PC-3 (cell line): Measurements from ENCODE around the gene ZDHHC19. TPM values are rescaled to one million over a fixed set of nuclear protein-coding genes. Genes with fewer than 3 reads are reported as not detected.

ENCODE experiments used
- ATAC-seq: fragments of 200-7000 bp; cut with Tn5 transposase; 2 replicates; pipeline ENCODE4 v1.9.1; 2020; ENCODE audit warnings: mild to moderate bottlenecking, moderate library complexity
- BruUV-seq: library from RNA; stranded (reverse); fragments of 400-500 nt; replicated peaks from 2 replicates; lab custom pipeline; 2021; lab: Mats Ljungman, UMichigan
- CTCF ChIA-PET: fragments of 300-600 bp; sonication (Branson Sonifier 250); formaldehyde crosslinking; loops from one replicate; lab custom pipeline; 2022; ENCODE audit warnings: antibody characterized with exemption; lab: Charles Lee
- POLR2A ChIA-PET: fragments of 300-600 bp; sonication (Branson Sonifier 250); formaldehyde crosslinking; loops from one replicate; lab custom pipeline; 2022; ENCODE audit warnings: antibody characterized with exemption; ENCODE audit not compliant: unreplicated experiment; lab: Charles Lee
- DNase-seq: peaks from one replicate; pipeline ENCODE4 v3.0.0-alpha.2; 2015
- H2AFZ ChIP-seq: fragments of 300-600 bp; sonication (generic); 2 replicates; pipeline ENCODE4 v1.6.0; 2016; ENCODE audit warnings: antibody characterized with exemption, low read length
- H3F3A ChIP-seq: fragments of 300-600 bp; sonication (generic); one replicate; pipeline ENCODE4 v1.6.0; 2017; ENCODE audit warnings: antibody characterized with exemption, low read length, control low read depth, mild to moderate bottlenecking; ENCODE audit not compliant: unreplicated experiment
- H3K27ac ChIP-seq: fragments of 300-600 bp; sonication (generic); 2 replicates; pipeline ENCODE4 v1.5.1; 2016; ENCODE audit warnings: mild to moderate bottlenecking, low read length
- H3K27me3 ChIP-seq: fragments of 300-600 bp; sonication (generic); 2 replicates; pipeline ENCODE4 v1.6.1; 2016; ENCODE audit warnings: low read length, mixed read lengths
- H3K36me3 ChIP-seq: fragments of 300-600 bp; sonication (generic); 2 replicates; pipeline ENCODE4 v1.6.1; 2016; ENCODE audit warnings: low read depth, mixed run types, low read length, mixed read lengths
- H3K4me1 ChIP-seq: fragments of 300-600 bp; sonication (generic); 2 replicates; pipeline ENCODE4 v1.5.1; 2016; ENCODE audit warnings: low read length; ENCODE audit not compliant: insufficient read depth
- H3K4me2 ChIP-seq: fragments of 300-600 bp; sonication (generic); 2 replicates; pipeline ENCODE4 v1.6.0; 2016; ENCODE audit warnings: low read length
- H3K4me3 ChIP-seq: fragments of 300-600 bp; sonication (generic); 2 replicates; pipeline ENCODE4 v1.5.1; 2016; ENCODE audit warnings: mild to moderate bottlenecking, low read length, mixed read lengths
- H3K79me2 ChIP-seq: fragments of 300-600 bp; sonication (generic); 2 replicates; pipeline ENCODE4 v1.6.1; 2017; ENCODE audit warnings: low read length, mixed read lengths
- H3K9ac ChIP-seq: fragments of 300-600 bp; sonication (generic); 2 replicates; pipeline ENCODE4 v1.6.0; 2016; ENCODE audit warnings: mild to moderate bottlenecking, low read length
- H3K9me2 ChIP-seq: fragments of 300-600 bp; sonication (generic); replicated peaks from 2 replicates; pipeline ENCODE4 v1.6.1; 2016; ENCODE audit warnings: mixed run types, low read length, mixed read lengths
- H3K9me3 ChIP-seq: fragments of 300-600 bp; sonication (generic); 2 replicates; pipeline ENCODE4 v1.6.1; 2016; ENCODE audit warnings: low read length, mixed read lengths
- H4K20me1 ChIP-seq: fragments of 300-600 bp; sonication (generic); 2 replicates; pipeline ENCODE4 v1.6.1; 2016; ENCODE audit warnings: low read length, mixed read lengths
- CTCF ChIP-seq: fragments of 300-600 bp; sonication (generic); conservative IDR thresholded peaks from 2 replicates; pipeline ENCODE4 v1.5.1; 2017; ENCODE audit warnings: antibody characterized with exemption, low read depth, mild to moderate bottlenecking, low read length
- EZH2 ChIP-seq: fragments of 300-600 bp; sonication (generic); IDR thresholded peaks from one replicate; pipeline ENCODE4 v1.6.1; 2017; ENCODE audit warnings: antibody characterized with exemption, mild to moderate bottlenecking, low read length; ENCODE audit not compliant: unreplicated experiment
- EZH2phosphoT487 ChIP-seq: fragments of 300-600 bp; sonication (generic); IDR thresholded peaks from 2 replicates; pipeline ENCODE4 v1.6.1; 2018; ENCODE audit warnings: mild to moderate bottlenecking, antibody characterized with exemption, low read length, borderline replicate concordance
- intact Hi-C: fragments of 100-400 bp; cut with micrococcal nuclease; formaldehyde crosslinking; loops from 2 replicates; pipeline ENCODE4 v1.9.0; 2023
- total RNA-seq: library from RNA; depleted of rRNA; stranded (reverse); fragments of >200 nt; gene quantifications from 2 replicates; pipeline ENCODE4 v1.2.3, GENCODE V29; 2014

The ZDHHC19 gene
- total RNA-seq, 1 experiment from 2014 or later, result not detected

DNA sequence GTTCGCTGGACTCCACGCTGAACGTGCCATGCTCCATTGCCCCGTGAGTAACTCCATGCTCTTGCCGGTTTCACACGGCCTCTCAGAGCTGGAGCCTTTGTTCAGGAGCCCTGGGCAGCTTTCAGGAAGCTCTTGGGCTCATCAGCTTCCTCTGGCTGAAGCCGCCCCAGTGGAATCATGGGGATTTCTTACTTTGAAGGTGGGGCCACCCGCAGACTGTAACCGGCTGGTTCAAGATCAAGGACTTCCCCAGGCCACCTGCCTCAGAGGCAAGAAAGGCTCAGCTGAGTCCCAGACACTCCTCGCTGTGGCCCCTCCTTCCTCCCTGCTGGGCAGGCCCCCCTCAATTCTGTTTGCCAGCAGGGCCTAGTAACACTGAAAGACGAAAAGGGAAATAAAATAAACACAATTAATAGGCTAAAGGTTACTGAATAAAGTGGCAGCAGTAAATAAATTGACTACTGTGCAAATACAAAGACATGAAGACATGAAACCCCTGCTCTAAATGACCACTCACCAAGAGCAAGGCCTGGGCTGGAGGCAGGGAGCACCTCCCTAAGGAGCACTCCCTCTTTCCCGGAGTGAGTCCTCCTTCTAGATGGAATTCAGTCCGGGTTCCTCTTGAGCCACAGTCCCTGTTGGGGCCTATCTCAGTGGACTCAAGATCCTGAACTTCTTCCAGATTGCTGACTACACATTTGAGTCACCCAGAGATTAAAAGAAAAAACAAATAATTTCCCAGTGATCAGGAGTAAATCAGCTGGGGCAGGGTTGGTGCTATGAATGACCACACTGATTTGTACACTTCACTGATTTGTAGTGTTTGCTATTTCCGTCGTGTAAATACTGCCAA is 51.0 kb downstream of the ZDHHC19 start:
- no peaks in the 10 kb centered on the region for H3K79me2 ChIP-seq
- H3K4me3 ChIP-seq, result no peak overlapping the region
- H3F3A ChIP-seq, result no peaks in the 10 kb centered on the region
- no peaks in the 10 kb centered on the region for H3K9me3 ChIP-seq
- H3K36me3 ChIP-seq, result no peaks in the 10 kb centered on the region
- H3K9ac ChIP-seq, result no peak overlapping the region
- H3K27ac ChIP-seq, result peak overlapping the region; percentile 38
- peaks cover 13% of the 10 kb centered on the region for H3K4me1 ChIP-seq
- ChIA-PET CTCF (interaction anchor here (0.8 kb wide), 1 partner anchor 87 kb away, joined by 4 read pairs; no protein-coding TSS in a partner anchor), POLR2A (no interaction called here)
- peak; percentile 93 for ATAC-seq
- DNase-seq, result peak; percentile 87
- H4K20me1 ChIP-seq, result no peaks in the 10 kb centered on the region
- H3K27me3 ChIP-seq, result no peaks in the 10 kb centered on the region
- BruUV-seq, result no TSS peak
- peak overlapping the region; percentile 18; the same call in 1 of the 2 replicates for H2AFZ ChIP-seq
- TF ChIP-seq CTCF, result no peak
- TF ChIP-seq EZH2, result no peak
- TF ChIP-seq EZH2phosphoT487, result no peak
- intact Hi-C loops, result loop anchor here (1.0 to 2.0 kb wide), 2 partner anchors 78 to 87 kb away; partner anchors contain the start of gene TFRC
- peak overlapping the region; percentile 2; the same call in 1 of the 2 replicates for H3K4me2 ChIP-seq
- no peaks in the 10 kb centered on the region for H3K9me2 ChIP-seq

- no peak overlapping the region for H3K4me2 ChIP-seq
- H3K27me3 ChIP-seq, result no peaks in the 10 kb centered on the region
- no peak for TF ChIP-seq EZH2
- TF ChIP-seq EZH2phosphoT487, result no peak
- TF ChIP-seq CTCF, result no peak
- H3F3A ChIP-seq, result no peaks in the 10 kb centered on the region
- no peaks in the 10 kb centered on the region for H3K9me2 ChIP-seq
- intact Hi-C loops, result no loop called here
- H3K79me2 ChIP-seq, result no peaks in the 10 kb centered on the region
- BruUV-seq, result no TSS peak
- no peaks in the 10 kb centered on the region for H3K36me3 ChIP-seq
- H3K9ac ChIP-seq, result no peak overlapping the region
- H3K9me3 ChIP-seq, result no peaks in the 10 kb centered on the region
- ChIA-PET POLR2A (no interaction called here), CTCF (interaction anchor here (0.8 kb wide), 1 partner anchor 86 kb away, joined by 4 read pairs; no protein-coding TSS in a partner anchor)
- no peaks in the 10 kb centered on the region for H4K20me1 ChIP-seq
- DNase-seq (no peak), ATAC-seq (no peak)
- peak overlapping the region; percentile 38 for H3K27ac ChIP-seq
- H2AFZ ChIP-seq, result peak overlapping the region; percentile 18; the same call in 1 of the 2 replicates
- peaks cover 13% of the 10 kb centered on the region for H3K4me1 ChIP-seq
- no peak overlapping the region for H3K4me3 ChIP-seq
Observed at GRCh38 chr3:196159526-196159925, 51.7 kb downstream of the ZDHHC19 start.

- Histone ChIP-seq H3F3A (no peaks in the 10 kb centered on the region), H3K27ac (no peak overlapping the region), H3K4me2 (no peak overlapping the region), H3K79me2 (no peaks in the 10 kb centered on the region), H3K9me3 (no peaks in the 10 kb centered on the region), H3K4me3 (no peak overlapping the region), H3K4me1 (peaks cover 13% of the 10 kb centered on the region), H3K9me2 (no peaks in the 10 kb centered on the region), H3K27me3 (no peaks in the 10 kb centered on the region), H3K36me3 (no peaks in the 10 kb centered on the region), H4K20me1 (no peaks in the 10 kb centered on the region), H2AFZ (no peak overlapping the region), H3K9ac (no peak overlapping the region)
- no peak for ATAC-seq
- BruUV-seq, result no TSS peak
- POLR2A ChIA-PET, result no interaction called here
- CTCF ChIA-PET, result no interaction called here
- TF ChIP-seq EZH2phosphoT487 (no peak), CTCF (no peak), EZH2 (no peak)
- intact Hi-C loops, result no loop called here
- DNase-seq, result no peak
Observed at GRCh38 chr3:196156160-196156559, 55.0 kb downstream of the ZDHHC19 start.
